Right atrium auricular region (tissue), 2 donors: ENCODE results near the gene FUT2. TPM values are rescaled to one million over a fixed set of nuclear protein-coding genes. Genes with fewer than 3 reads are reported as not detected.
A peak's percentile ranks its signal among the peaks of the same experiment; 100 is the strongest.
"Not testable (repeated sequence)": the region's sequence is repeated elsewhere in the genome, so short reads cannot be mapped to it uniquely, and the experiment has no call there.

Experiments used
- DNase-seq: peaks from one replicate; pipeline ENCODE4 v3.0.0-alpha.2; 2019; ENCODE audit warnings: low spot score
- H3K27ac ChIP-seq, 2 donors: fragments of 200-600 bp; sonication (generic); 1 replicate in 1 of 2; 2 replicates in 1 of 2; pipeline ENCODE4 v1.5.1; 2016 to 2019
- H3K27me3 ChIP-seq, 2 donors: fragments of 200-600 bp; sonication (generic); one replicate each; pipeline versions ENCODE4 v1.5.1 to v1.6.0; 2017 to 2019
- H3K36me3 ChIP-seq: fragments of 200-600 bp; sonication (generic); one replicate; pipeline ENCODE4 v1.5.1; 2016
- H3K4me1 ChIP-seq, 2 donors: fragments of 200-600 bp; sonication (generic); one replicate each; pipeline versions ENCODE4 v1.5.1 to v1.6.0; 2017 to 2019
- H3K4me3 ChIP-seq, 2 donors: fragments of 200-600 bp; sonication (generic); 1 replicate in 1 of 2; 2 replicates in 1 of 2; pipeline ENCODE4 v1.5.1; 2017 to 2019; ENCODE audit warnings: mild to moderate bottlenecking in 1 of 2, moderate library complexity in 1 of 2
- H3K9me3 ChIP-seq, 2 donors: fragments of 200-600 bp; sonication (generic); one replicate each; pipeline ENCODE4 v1.5.1; 2019
- CTCF ChIP-seq, 2 donors: fragments of 200-600 bp; sonication (generic); IDR thresholded peaks; one replicate each; pipeline ENCODE4 v1.5.1; 2019; ENCODE audit warnings: antibody characterized with exemption in 2 of 2
- total RNA-seq, 2 donors: library from RNA; depleted of rRNA; stranded (reverse); fragments of >200 nt; gene quantifications; one replicate each; pipeline ENCODE4 v1.1.0, GENCODE V29; 2016

FUT2 gene
- total RNA-seq, 2 donors from 2014 or later: not detected

- TF ChIP-seq CTCF (IDR thresholded peaks at IDR 0.05): no peak
- no peaks in the 10 kb centered on the region for H3K36me3 ChIP-seq
- H3K27ac ChIP-seq: no peak overlapping the region
- no peak overlapping the region for H3K4me3 ChIP-seq
- no peaks in the 10 kb centered on the region for H3K9me3 ChIP-seq
- DNase-seq: no peak
- no peaks in the 10 kb centered on the region for H3K4me1 ChIP-seq
- no peaks in the 10 kb centered on the region for H3K27me3 ChIP-seq
These were observed 9.7 kb upstream of the FUT2 start for GRCh38 chr19:48686088-48686487.

GRCh38 chr19:48686637-48687036 is 9.1 kb upstream of the FUT2 start:
- H3K27me3 ChIP-seq, DNase-seq, H3K9me3 ChIP-seq, H3K36me3 ChIP-seq, H3K27ac ChIP-seq, H3K4me3 ChIP-seq, H3K4me1 ChIP-seq: not testable (repeated sequence)

- no peaks in the 10 kb centered on the region for H3K27me3 ChIP-seq
- no peaks in the 10 kb centered on the region for H3K9me3 ChIP-seq
- no peaks in the 10 kb centered on the region for H3K36me3 ChIP-seq
- H3K4me3 ChIP-seq: no peak overlapping the region
- no peak for TF ChIP-seq CTCF (IDR thresholded peaks at IDR 0.05)
- no peaks in the 10 kb centered on the region for H3K4me1 ChIP-seq
- H3K27ac ChIP-seq: no peak overlapping the region
- no peak for DNase-seq
These were observed 8.0 kb upstream of the FUT2 start for GRCh38 chr19:48687776-48688175.

GRCh38 chr19:48689449-48689848 is 6.3 kb upstream of the FUT2 start:
- no peak overlapping the region for H3K4me3 ChIP-seq
- no peaks in the 10 kb centered on the region for H3K9me3 ChIP-seq
- DNase-seq: no peak
- H3K27me3 ChIP-seq: no peaks in the 10 kb centered on the region
- no peak overlapping the region for H3K27ac ChIP-seq
- TF ChIP-seq CTCF (IDR thresholded peaks at IDR 0.05): no peak
- H3K36me3 ChIP-seq: no peaks in the 10 kb centered on the region
- no peaks in the 10 kb centered on the region for H3K4me1 ChIP-seq

GRCh38 chr19:48693629-48694028 is 2.1 kb upstream of the FUT2 start:
- not testable (repeated sequence) for H3K27ac ChIP-seq, H3K36me3 ChIP-seq, DNase-seq, H3K27me3 ChIP-seq, H3K9me3 ChIP-seq, H3K4me3 ChIP-seq
- H3K4me1 ChIP-seq: peaks cover 0 to 13% of the 10 kb centered on the region in 2 donors

GRCh38 chr19:48696353-48697010 is 711 bp downstream of the FUT2 start:
- H3K4me3 ChIP-seq: peak overlapping the region in 1 of 2 donors; percentile 18
- no peak for TF ChIP-seq CTCF (IDR thresholded peaks at IDR 0.05)
- no peaks in the 10 kb centered on the region for H3K36me3 ChIP-seq
- H3K9me3 ChIP-seq: no peaks in the 10 kb centered on the region
- H3K27me3 ChIP-seq: no peaks in the 10 kb centered on the region
- peak overlapping the region in 1 of 2 donors; percentile 9 for H3K27ac ChIP-seq
- DNase-seq: no peak
- H3K4me1 ChIP-seq: peaks cover 0 to 13% of the 10 kb centered on the region in 2 donors

GRCh38 chr19:48698046-48698445 is 2.3 kb downstream of the FUT2 start:
- no peak for DNase-seq
- H3K27ac ChIP-seq: no peak overlapping the region
- no peaks in the 10 kb centered on the region for H3K9me3 ChIP-seq
- peaks cover 0 to 13% of the 10 kb centered on the region in 2 donors for H3K4me1 ChIP-seq
- H3K27me3 ChIP-seq: no peaks in the 10 kb centered on the region
- no peak overlapping the region for H3K4me3 ChIP-seq
- TF ChIP-seq CTCF (IDR thresholded peaks at IDR 0.05): no peak
- peaks cover 6% of the 10 kb centered on the region for H3K36me3 ChIP-seq
